GM08714 (cell line): ENCODE data around the gene ANAPC2.

Experiments used
- H3K4me3 ChIP-seq: fragments of 200-500 bp; sonication (Bioruptor generic); 2 replicates; pipeline ENCODE4 v1.5.1; 2014; ENCODE audit warnings: mild to moderate bottlenecking, low read length, inconsistent platforms
- ZNF274 ChIP-seq: IDR thresholded peaks from 2 replicates; pipeline ENCODE4 v1.6.1; 2012; ENCODE audit warnings: mild to moderate bottlenecking, low read depth, low read length

ANAPC2 gene

GRCh38 chr9:137173796-137174664 is 14.3 kb downstream of the ANAPC2 start:
- TF ChIP-seq ZNF274: no peak
- H3K4me3 ChIP-seq: no peak overlapping the region

GRCh38 chr9:137172901-137173795 is 15.2 kb downstream of the ANAPC2 start:
- no peak for TF ChIP-seq ZNF274
- H3K4me3 ChIP-seq: no peak overlapping the region

- no peak overlapping the region for H3K4me3 ChIP-seq
- TF ChIP-seq ZNF274: no peak
Measured at GRCh38 chr9:137171149-137171900, 17.0 kb downstream of the ANAPC2 start.

GRCh38 chr9:137170486-137171148 is 17.7 kb downstream of the ANAPC2 start:
- H3K4me3 ChIP-seq: no peak overlapping the region
- TF ChIP-seq ZNF274: no peak

- no peak for TF ChIP-seq ZNF274
- H3K4me3 ChIP-seq: peak within 1 kb of the TSS; percentile 49; the same call in 1 of the 2 replicates
Measured at GRCh38 chr9:137169896-137170358, 18.4 kb downstream of the ANAPC2 start, which contains the start of gene LRRC26. TSS of gene LRRC26 (minus strand) at chr9:137170051. CDS start at chr9:137169943, 108 bp downstream.

- H3K4me3 ChIP-seq: peak overlapping the region; percentile 49; the same call in 1 of the 2 replicates
- TF ChIP-seq ZNF274: no peak
Measured at GRCh38 chr9:137168904-137169856, 19.2 kb downstream of the ANAPC2 start.

GRCh38 chr9:137168573-137168903 is 19.8 kb downstream of the ANAPC2 start:
- H3K4me3 ChIP-seq: peak overlapping the region; percentile 49; the same call in 1 of the 2 replicates
- no peak for TF ChIP-seq ZNF274

GRCh38 chr9:137167747-137168572 is 20.4 kb downstream of the ANAPC2 start:
- H3K4me3 ChIP-seq: no peak overlapping the region; the same call in 1 of the 2 replicates
- no peak for TF ChIP-seq ZNF274

- H3K4me3 ChIP-seq: no peak overlapping the region
- no peak for TF ChIP-seq ZNF274
Measured at GRCh38 chr9:137167277-137167746, 21.0 kb downstream of the ANAPC2 start.

- TF ChIP-seq ZNF274: no peak
- no peak overlapping the region for H3K4me3 ChIP-seq
Measured at GRCh38 chr9:137166380-137167229, 21.8 kb downstream of the ANAPC2 start.
